ENCODE results near the gene NRXN3.

Gene NRXN3

GRCh38 chr14:78202163-78202562 lies 32.0 kb downstream of the NRXN3 start:
- TF ChIP-seq CTCF (IDR thresholded peaks at IDR 0.05), result no peak
- Histone ChIP-seq H3K27ac (no peak overlapping the region), H3K4me3 (no peak overlapping the region)
- DNase-seq (ENCODE audit: low spot score), result no peak

- Histone ChIP-seq H3K27ac (no peak overlapping the region), H3K4me3 (no peak overlapping the region)
- DNase-seq (ENCODE audit: low spot score), result no peak
- no peak for TF ChIP-seq CTCF (IDR thresholded peaks at IDR 0.05)
Observed at GRCh38 chr14:78202976-78203375, 32.8 kb downstream of the NRXN3 start.

GRCh38 chr14:78207414-78207813 lies 37.2 kb downstream of the NRXN3 start:
- TF ChIP-seq CTCF (IDR thresholded peaks at IDR 0.05), result no peak
- H3K27ac ChIP-seq, result no peak overlapping the region
- no peak for DNase-seq (ENCODE audit: low spot score)
- no peak overlapping the region for H3K4me3 ChIP-seq

GRCh38 chr14:78220273-78220672 lies 50.1 kb downstream of the NRXN3 start:
- no peak overlapping the region for H3K4me3 ChIP-seq
- no peak overlapping the region for H3K27ac ChIP-seq
- DNase-seq (ENCODE audit: low spot score), result no peak
- TF ChIP-seq CTCF (IDR thresholded peaks at IDR 0.05), result no peak

- Histone ChIP-seq H3K27ac (no peak overlapping the region), H3K4me3 (no peak overlapping the region)
- TF ChIP-seq CTCF (IDR thresholded peaks at IDR 0.05), result no peak
- DNase-seq (ENCODE audit: low spot score), result no peak
Observed at GRCh38 chr14:78222746-78223145, 52.6 kb downstream of the NRXN3 start.

- no peak overlapping the region for H3K4me3 ChIP-seq
- H3K27ac ChIP-seq, result no peak overlapping the region
- TF ChIP-seq CTCF (IDR thresholded peaks at IDR 0.05), result no peak
- DNase-seq (ENCODE audit: low spot score), result no peak
Observed at GRCh38 chr14:78227248-78228077, 57.3 kb downstream of the NRXN3 start.

GRCh38 chr14:78228702-78229327 lies 58.6 kb downstream of the NRXN3 start:
- Histone ChIP-seq H3K27ac (no peak overlapping the region), H3K4me3 (no peak overlapping the region)
- no peak for DNase-seq (ENCODE audit: low spot score)
- no peak for TF ChIP-seq CTCF (IDR thresholded peaks at IDR 0.05)

Data from coronary artery (tissue), 2 donors.